Transverse colon (tissue), 3 donors: ENCODE data around the gene SORL1.

Experiments used
- EP300 ChIP-seq: sonication (generic); formaldehyde crosslinking; IDR thresholded peaks from one replicate; pipeline ENCODE4 v1.6.1; 2017; ENCODE audit warnings: antibody characterized with exemption, low read depth
- TF ChIP-seq, protein P1 (sequence below), 5 experiments: fragments of 200-600 bp in 3 of 5; fragments of 450-650 bp in 2 of 5; sonication (generic) in 3 of 5; IDR thresholded peaks; 1 replicate in 2 of 5; 2 replicates in 3 of 5; pipeline ENCODE4 v1.5.1; 2016 to 2017; ENCODE audit warnings: antibody characterized with exemption in 5 of 5, inconsistent platforms in 3 of 5, mild to moderate bottlenecking in 2 of 5, moderate library complexity in 1 of 5

DNA sequence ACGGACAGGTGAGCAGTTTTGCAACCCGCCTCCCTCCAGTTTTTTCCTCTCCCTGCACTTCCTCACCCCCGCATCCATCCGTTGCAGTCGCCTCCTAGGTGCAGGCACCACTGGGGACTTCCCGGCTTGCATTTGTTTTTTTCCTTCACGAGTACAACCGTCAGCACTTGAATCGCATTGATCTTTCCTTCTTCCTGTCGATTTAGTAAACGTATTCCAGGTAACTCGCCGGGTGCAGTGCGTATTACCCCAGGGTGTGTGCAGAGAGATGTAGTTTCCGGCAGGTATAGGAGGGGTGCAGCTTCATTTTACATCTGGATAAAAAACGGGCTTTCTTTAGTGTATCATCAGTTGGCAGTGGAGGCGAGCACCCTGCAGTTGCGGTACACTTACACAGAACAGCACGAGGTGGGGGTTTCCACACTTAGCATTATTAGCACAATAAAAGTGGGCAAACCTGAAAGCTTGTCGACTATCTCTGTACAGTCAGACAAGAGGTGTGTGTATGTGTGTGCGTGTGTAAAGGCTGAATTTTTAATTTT is 566 bp downstream of the SORL1 start, which contains the start of gene SORL1-AS1:
- TF ChIP-seq, protein P1, sequence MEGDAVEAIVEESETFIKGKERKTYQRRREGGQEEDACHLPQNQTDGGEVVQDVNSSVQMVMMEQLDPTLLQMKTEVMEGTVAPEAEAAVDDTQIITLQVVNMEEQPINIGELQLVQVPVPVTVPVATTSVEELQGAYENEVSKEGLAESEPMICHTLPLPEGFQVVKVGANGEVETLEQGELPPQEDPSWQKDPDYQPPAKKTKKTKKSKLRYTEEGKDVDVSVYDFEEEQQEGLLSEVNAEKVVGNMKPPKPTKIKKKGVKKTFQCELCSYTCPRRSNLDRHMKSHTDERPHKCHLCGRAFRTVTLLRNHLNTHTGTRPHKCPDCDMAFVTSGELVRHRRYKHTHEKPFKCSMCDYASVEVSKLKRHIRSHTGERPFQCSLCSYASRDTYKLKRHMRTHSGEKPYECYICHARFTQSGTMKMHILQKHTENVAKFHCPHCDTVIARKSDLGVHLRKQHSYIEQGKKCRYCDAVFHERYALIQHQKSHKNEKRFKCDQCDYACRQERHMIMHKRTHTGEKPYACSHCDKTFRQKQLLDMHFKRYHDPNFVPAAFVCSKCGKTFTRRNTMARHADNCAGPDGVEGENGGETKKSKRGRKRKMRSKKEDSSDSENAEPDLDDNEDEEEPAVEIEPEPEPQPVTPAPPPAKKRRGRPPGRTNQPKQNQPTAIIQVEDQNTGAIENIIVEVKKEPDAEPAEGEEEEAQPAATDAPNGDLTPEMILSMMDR (IDR thresholded peaks at IDR 0.05) = no peak
- TF ChIP-seq EP300 = no peak
